GM19193 (cell line): Measurements from ENCODE around the gene CD151.

ENCODE experiments used
- POLR2A ChIP-seq: IDR thresholded peaks from 4 replicates; pipeline ENCODE4 v1.6.1; 2011; ENCODE audit not compliant: insufficient read depth, insufficient read length; ENCODE audit errors: extremely low read depth

CD151 gene

GRCh38 chr11:828506-829175 lies 4.1 kb upstream of the CD151 start:
- no peak for TF ChIP-seq POLR2A

- no peak for TF ChIP-seq POLR2A
These were observed 3.4 kb upstream of the CD151 start for GRCh38 chr11:829176-829846.

- no peak for TF ChIP-seq POLR2A
These were observed 2.9 kb upstream of the CD151 start for GRCh38 chr11:829847-830294.

GRCh38 chr11:830295-831117 lies 2.2 kb upstream of the CD151 start:
- TF ChIP-seq POLR2A: no peak

- TF ChIP-seq POLR2A: no peak
These were observed 1.5 kb upstream of the CD151 start for GRCh38 chr11:831118-831864.

GRCh38 chr11:831961-832528 lies 707 bp upstream of the CD151 start:
- no peak for TF ChIP-seq POLR2A

- no peak for TF ChIP-seq POLR2A
These were observed 501 bp downstream of the CD151 start for GRCh38 chr11:833114-833791.

GRCh38 chr11:833849-834311 lies 1.1 kb downstream of the CD151 start:
- no peak for TF ChIP-seq POLR2A

- no peak for TF ChIP-seq POLR2A
These were observed 1.9 kb downstream of the CD151 start for GRCh38 chr11:834371-835316.

GRCh38 chr11:836274-836673 lies 3.5 kb downstream of the CD151 start:
- no peak for TF ChIP-seq POLR2A

GRCh38 chr11:836700-837099 lies 3.9 kb downstream of the CD151 start:
- no peak for TF ChIP-seq POLR2A

- peak; percentile 24 for TF ChIP-seq POLR2A
These were observed 4.6 kb downstream of the CD151 start for GRCh38 chr11:837189-837989.
